GM12878 (cell line): ENCODE results near the gene SMAD1. TPM values are rescaled to one million over a fixed set of nuclear protein-coding genes. Genes with fewer than 3 reads are reported as not detected.

ENCODE experiments used
- ATAC-seq: fragments of 200-7000 bp; cut with Tn5 transposase; 3 replicates; pipeline ENCODE4 v1.9.1; 2020; ENCODE audit warnings: mild to moderate bottlenecking, moderate library complexity
- BruUV-seq: library from RNA; stranded (reverse); fragments of 400-500 nt; replicated peaks from 2 replicates; lab custom pipeline; 2021; lab: Mats Ljungman, UMichigan
- CTCF ChIA-PET: fragments of 300-600 bp; sonication (Branson Sonifier 250); formaldehyde crosslinking; extraction: SDS; loops from one replicate; lab custom pipeline; 2021; ENCODE audit warnings: inconsistent platforms; lab: Yijun Ruan, JAX
- POLR2A ChIA-PET: fragments of 350-600 bp; formaldehyde crosslinking; extraction: SDS; loops from one replicate; lab custom pipeline; 2021; ENCODE audit warnings: inconsistent platforms; lab: Charles Lee
- RAD21 ChIA-PET: fragments of 300-600 bp; sonication (Branson Sonifier 250); formaldehyde crosslinking; loops from one replicate; lab custom pipeline; 2023; ENCODE audit warnings: antibody characterized with exemption; ENCODE audit not compliant: unreplicated experiment; lab: Charles Lee
- SMC1A ChIA-PET: fragments of 300-600 bp; sonication (Branson Sonifier 250); formaldehyde crosslinking; loops from one replicate; lab custom pipeline; 2023; ENCODE audit not compliant: unreplicated experiment, uncharacterized antibody; lab: Charles Lee
- DNase-seq: peaks from one replicate; pipeline ENCODE4 v3.0.0-alpha.2; 2011; ENCODE audit warnings: low read depth, low spot score
- FAIRE-seq: peaks from 3 replicates; lab custom pipeline; 2011; peaks lifted over from hg19 to GRCh38; lab: Jason Lieb, UNC
- H2AFZ ChIP-seq: 2 replicates; pipeline ENCODE4 v1.6.0; 2011; ENCODE audit warnings: low read depth, low read length, control low read depth; ENCODE audit not compliant: control insufficient read depth
- H3K27ac ChIP-seq: 2 replicates; pipeline ENCODE4 v1.5.1; 2011; ENCODE audit warnings: control low read depth; ENCODE audit not compliant: control insufficient read depth, insufficient read depth
- H3K27me3 ChIP-seq, 2 experiments: replicated peaks in 1 of 2; 2 replicates each; pipeline versions ENCODE4 v1.6.0 to v1.6.1; 2011; ENCODE audit warnings: low read length in 1 of 2; ENCODE audit not compliant: control insufficient read depth in 2 of 2, insufficient read depth in 2 of 2
- H3K36me3 ChIP-seq, 2 experiments: 2 replicates each; pipeline ENCODE4 v1.5.1; 2011; ENCODE audit warnings: low read length in 1 of 2; ENCODE audit not compliant: control insufficient read depth in 2 of 2, insufficient read depth in 2 of 2
- H3K4me1 ChIP-seq: 2 replicates; pipeline ENCODE4 v1.6.1; 2011; ENCODE audit warnings: mild to moderate bottlenecking, low read length, moderate library complexity, mixed read lengths; ENCODE audit not compliant: control insufficient read depth, insufficient read depth
- H3K4me2 ChIP-seq: 2 replicates; pipeline ENCODE4 v1.6.0; 2011; ENCODE audit warnings: control low read depth; ENCODE audit not compliant: control insufficient read depth, insufficient read depth
- H3K4me3 ChIP-seq: fragments of 200-600 bp; sonication (generic); 2 replicates; pipeline ENCODE4 v1.5.1; 2016
- H3K79me2 ChIP-seq: 2 replicates; pipeline ENCODE4 v1.6.0; 2011; ENCODE audit warnings: low read length; ENCODE audit not compliant: control insufficient read depth, insufficient read depth
- H3K9ac ChIP-seq: 2 replicates; pipeline ENCODE4 v1.8.0; 2011; ENCODE audit warnings: low read length, control low read depth, mixed read lengths; ENCODE audit not compliant: control insufficient read depth, insufficient read depth
- H3K9me3 ChIP-seq: replicated peaks from 3 replicates; pipeline ENCODE4 v1.5.1; 2011; ENCODE audit warnings: mild to moderate bottlenecking, low read length; ENCODE audit not compliant: control insufficient read depth, insufficient read depth
- H4K20me1 ChIP-seq: 2 replicates; pipeline ENCODE4 v1.6.0; 2011; ENCODE audit not compliant: control insufficient read depth, insufficient read depth
- CBX5 ChIP-seq: sonication (generic); IDR thresholded peaks from 2 replicates; pipeline ENCODE4 v1.6.1; 2016; ENCODE audit warnings: low read depth, moderate library complexity, mild to moderate bottlenecking, inconsistent platforms
- FOXK2 ChIP-seq: fragments of 450-650 bp; IDR thresholded peaks from 2 replicates; pipeline ENCODE4 v1.6.1; 2017; ENCODE audit warnings: mild to moderate bottlenecking, moderate library complexity
- HDGF ChIP-seq: fragments of 450-650 bp; IDR thresholded peaks from 2 replicates; pipeline ENCODE4 v1.6.1; 2016; ENCODE audit warnings: antibody characterized with exemption
- NFYA ChIP-seq: IDR thresholded peaks from 2 replicates; pipeline ENCODE4 v1.6.1; 2011; ENCODE audit warnings: low read depth, mild to moderate bottlenecking, low read length, improper control_type of control experiment, borderline replicate concordance
- NKRF ChIP-seq: fragments of 450-650 bp; conservative IDR thresholded peaks from 2 replicates; pipeline ENCODE4 v1.6.1; 2017; ENCODE audit warnings: mild to moderate bottlenecking, moderate library complexity
- POU2F2 ChIP-seq: IDR thresholded peaks from 3 replicates; pipeline ENCODE4 v1.6.1; 2011; ENCODE audit warnings: low read depth, mild to moderate bottlenecking, low read length, borderline replicate concordance
- RFX5 ChIP-seq: IDR thresholded peaks from 2 replicates; pipeline ENCODE4 v1.6.1; 2011; ENCODE audit warnings: low read depth, low read length, improper control_type of control experiment
- SRF ChIP-seq, 2 experiments: IDR thresholded peaks; 2 replicates each; pipeline ENCODE4 v1.6.1; 2011; ENCODE audit warnings: low read depth in 2 of 2, low read length in 2 of 2, mild to moderate bottlenecking in 1 of 2, moderate library complexity in 1 of 2
- STAT3 ChIP-seq: IDR thresholded peaks from 2 replicates; pipeline ENCODE4 v1.6.1; 2011; ENCODE audit warnings: low read depth, low read length, improper control_type of control experiment
- ZNF384 ChIP-seq: IDR thresholded peaks from 2 replicates; pipeline ENCODE4 v1.6.1; 2012; ENCODE audit warnings: low read depth, mild to moderate bottlenecking, low read length, improper control_type of control experiment, borderline replicate concordance
- WGBS: methylation state at CpG from one replicate; pipeline ENCODE4 v1.1.6; 2016; ENCODE audit warnings: low lambda C conversion rate; ENCODE audit not compliant: insufficient replicate concordance, insufficient coverage; ENCODE audit errors: missing lambda C conversion rate; 5-methylcytosine and 5-hydroxymethylcytosine counted together
- in situ Hi-C: fragments of 300-500 bp; cut with MboI; formaldehyde crosslinking; loops from 9 replicates; pipeline ENCODE4 v1.14.3; 2018; ENCODE audit warnings: mixed read lengths
- intact Hi-C: fragments of 100-400 bp; cut with micrococcal nuclease; formaldehyde crosslinking; loops from one replicate; pipeline ENCODE4 v1.14.2; 2022; ENCODE audit not compliant: unreplicated experiment
- polyA plus RNA-seq, 11 experiments: library from polyadenylated mRNA; depleted of rRNA in 4 of 11; unstranded in 6 of 11; stranded (reverse) in 5 of 11; fragments of >200 nt; fragmentation: Nextera tagmentation in 4 of 11; fragmentation: Illumina TruSeq in 1 of 11; extraction: Ambion mirVana in 4 of 11; extraction: Trizol in 1 of 11; gene quantifications; 1 replicate in 1 of 11; 2 replicates in 10 of 11; pipeline versions ENCODE4 v1.2.1 to v1.2.3, GENCODE V29; 2011 to 2016; ENCODE audit warnings: inconsistent platforms in 2 of 11, missing spikeins in 2 of 11, low read depth in 1 of 11
- total RNA-seq, 4 experiments: library from RNA; depleted of rRNA in 3 of 4; stranded (reverse); fragments of >200 nt in 3 of 4; fragmentation: Illumina TruSeq in 1 of 4; extraction: Trizol in 1 of 4; gene quantifications; 2 replicates each; pipeline versions ENCODE4 v1.2.1 to v1.2.3, GENCODE V29; 2013 to 2021
- TF ChIP-seq, protein P1 (sequence below): IDR thresholded peaks from 2 replicates; pipeline ENCODE4 v1.6.1; 2012; ENCODE audit warnings: low read depth, low read length, improper control_type of control experiment

Gene SMAD1
- total and polyA plus RNA-seq, 10 of the 15 experiments (the other 5 are each of a cell fraction or from before 2014, with no cell fraction given): 0.29 to 17.5 (median 13.6) TPM

GRCh38 chr4:145566086-145566708 lies 84.5 kb downstream of the SMAD1 start:
- WGBS: 40% methylated on average over 5 of the region's 5 CpGs
- no peaks in the 10 kb centered on the region for H4K20me1 ChIP-seq
- H2AFZ ChIP-seq: no peak overlapping the region
- no peak overlapping the region for H3K4me2 ChIP-seq
- H3K79me2 ChIP-seq: no peaks in the 10 kb centered on the region
- CTCF ChIA-PET: interaction anchor here (0.5 kb wide), 1 partner anchor 998 kb away, joined by 3 read pairs; no protein-coding TSS in a partner anchor
- no peak overlapping the region for H3K9ac ChIP-seq
- no peaks in the 10 kb centered on the region for H3K36me3 ChIP-seq
- FAIRE-seq (no peak), ATAC-seq (no peak)
- no peak overlapping the region for H3K27ac ChIP-seq
- in situ Hi-C loops (no loop called here), intact Hi-C loops (no loop called here)
- no peaks in the 10 kb centered on the region; the same call in 1 of the 3 replicates for H3K9me3 ChIP-seq
- no TSS peak for BruUV-seq
- RAD21 ChIA-PET: no interaction called here
- H3K4me3 ChIP-seq: no peak overlapping the region
- no peak for TF ChIP-seq HDGF
- no peak for TF ChIP-seq POU2F2
- no peak for TF ChIP-seq NKRF
- TF ChIP-seq ZNF384: no peak
- TF ChIP-seq, protein P1, sequence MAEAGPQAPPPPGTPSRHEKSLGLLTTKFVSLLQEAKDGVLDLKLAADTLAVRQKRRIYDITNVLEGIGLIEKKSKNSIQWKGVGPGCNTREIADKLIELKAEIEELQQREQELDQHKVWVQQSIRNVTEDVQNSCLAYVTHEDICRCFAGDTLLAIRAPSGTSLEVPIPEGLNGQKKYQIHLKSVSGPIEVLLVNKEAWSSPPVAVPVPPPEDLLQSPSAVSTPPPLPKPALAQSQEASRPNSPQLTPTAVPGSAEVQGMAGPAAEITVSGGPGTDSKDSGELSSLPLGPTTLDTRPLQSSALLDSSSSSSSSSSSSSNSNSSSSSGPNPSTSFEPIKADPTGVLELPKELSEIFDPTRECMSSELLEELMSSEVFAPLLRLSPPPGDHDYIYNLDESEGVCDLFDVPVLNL: no peak
- no peak for TF ChIP-seq SRF (IDR thresholded peaks at IDR 0.05; ENCODE audit: low read depth in 2 of 2, low read length in 2 of 2)
- no peak for TF ChIP-seq RFX5
- no peak for TF ChIP-seq CBX5
- TF ChIP-seq FOXK2: no peak
- no peak for TF ChIP-seq NFYA
- no peak for TF ChIP-seq STAT3
- TF ChIP-seq, all 136 proteins: peak for 0
- POLR2A ChIA-PET: no interaction called here
- H3K27me3 ChIP-seq: no peaks in the 10 kb centered on the region
- SMC1A ChIA-PET: no interaction called here
- no peaks in the 10 kb centered on the region; the same call in 1 of the 2 replicates for H3K4me1 ChIP-seq
- no peak for DNase-seq
